GM12864 (cell line): ENCODE measurements around the gene C11orf58.

Experiments
- DNase-seq: peaks from one replicate; pipeline ENCODE4 v3.0.0-alpha.2; 2011; ENCODE audit warnings: low read depth
- H3K4me3 ChIP-seq: 2 replicates; pipeline ENCODE4 v1.5.1; 2011; ENCODE audit warnings: mild to moderate bottlenecking, low read depth, low read length, control low read depth
- TF ChIP-seq, protein P1 (sequence below): IDR thresholded peaks from 2 replicates; pipeline ENCODE4 v1.5.1; 2011; ENCODE audit warnings: low read depth, mild to moderate bottlenecking, moderate library complexity, low read length, control low read depth, inconsistent platforms; ENCODE audit errors: missing control alignments

C11orf58 gene

DNA sequence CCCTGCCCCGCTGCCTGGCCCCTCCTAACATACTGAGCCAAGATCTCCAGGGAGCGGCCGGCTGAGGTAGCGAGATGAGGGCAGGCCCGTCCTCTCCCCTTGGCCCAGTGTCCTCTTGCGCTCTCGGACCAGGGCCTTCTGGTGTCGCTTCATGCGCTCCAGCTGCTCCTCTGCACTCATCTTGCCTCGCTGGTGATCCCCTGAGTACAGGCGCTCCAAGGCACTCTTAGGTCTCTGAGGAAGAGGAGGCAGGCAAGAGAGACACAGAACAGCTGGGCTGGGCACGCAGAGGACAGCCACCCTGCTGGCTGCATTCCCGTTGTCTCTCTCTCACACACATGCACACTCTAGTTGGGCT, 50.6 kb downstream of the C11orf58 start:
- H3K4me3 ChIP-seq: no peak overlapping the region
- DNase-seq: no peak

DNA sequence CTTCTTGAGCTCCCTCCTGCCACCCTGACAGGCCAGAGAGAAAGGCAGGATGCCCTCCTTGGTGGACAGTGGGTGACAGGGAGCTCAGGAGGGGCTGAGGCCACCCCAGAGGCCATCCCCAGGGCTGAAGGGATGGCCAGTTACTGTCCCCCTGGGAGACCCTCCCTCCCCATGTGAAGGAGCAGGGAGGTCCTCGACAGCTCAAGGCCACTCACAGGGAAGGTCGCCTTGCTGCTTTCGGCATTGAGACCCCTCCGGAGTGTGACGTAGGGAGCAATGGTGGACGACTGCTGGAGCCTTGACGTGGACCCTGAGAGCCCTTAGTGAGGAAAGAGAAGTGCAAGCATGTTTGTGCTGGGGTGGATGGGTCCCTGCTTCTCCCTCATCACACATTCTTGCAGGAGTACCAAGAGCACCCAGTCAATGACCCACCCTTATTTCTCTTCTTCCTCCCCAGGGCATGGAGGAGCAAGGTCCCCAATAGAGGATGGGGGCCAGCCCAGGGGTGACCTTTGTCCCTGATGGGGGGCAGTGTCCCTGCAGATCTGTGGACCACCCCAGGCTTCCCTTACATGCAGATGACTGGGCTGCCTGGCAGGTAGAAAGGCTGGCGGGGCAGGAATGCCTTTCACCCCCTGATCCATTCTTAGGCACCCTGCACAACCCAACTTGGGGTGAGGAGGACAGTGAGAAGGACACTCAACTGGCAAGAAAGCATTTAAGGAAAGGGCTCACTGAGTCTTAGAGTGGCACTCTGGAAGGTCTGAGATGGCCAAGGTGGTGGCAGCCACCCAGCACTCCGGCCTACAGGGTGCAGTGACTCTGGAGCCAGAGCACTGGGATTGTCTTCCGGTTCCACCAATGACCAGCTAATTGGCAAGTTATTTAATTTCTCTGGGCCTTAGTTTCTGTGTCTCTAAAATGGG, 51.4 kb downstream of the C11orf58 start:
- no peak for DNase-seq
- H3K4me3 ChIP-seq: no peak overlapping the region
- TF ChIP-seq, protein P1, sequence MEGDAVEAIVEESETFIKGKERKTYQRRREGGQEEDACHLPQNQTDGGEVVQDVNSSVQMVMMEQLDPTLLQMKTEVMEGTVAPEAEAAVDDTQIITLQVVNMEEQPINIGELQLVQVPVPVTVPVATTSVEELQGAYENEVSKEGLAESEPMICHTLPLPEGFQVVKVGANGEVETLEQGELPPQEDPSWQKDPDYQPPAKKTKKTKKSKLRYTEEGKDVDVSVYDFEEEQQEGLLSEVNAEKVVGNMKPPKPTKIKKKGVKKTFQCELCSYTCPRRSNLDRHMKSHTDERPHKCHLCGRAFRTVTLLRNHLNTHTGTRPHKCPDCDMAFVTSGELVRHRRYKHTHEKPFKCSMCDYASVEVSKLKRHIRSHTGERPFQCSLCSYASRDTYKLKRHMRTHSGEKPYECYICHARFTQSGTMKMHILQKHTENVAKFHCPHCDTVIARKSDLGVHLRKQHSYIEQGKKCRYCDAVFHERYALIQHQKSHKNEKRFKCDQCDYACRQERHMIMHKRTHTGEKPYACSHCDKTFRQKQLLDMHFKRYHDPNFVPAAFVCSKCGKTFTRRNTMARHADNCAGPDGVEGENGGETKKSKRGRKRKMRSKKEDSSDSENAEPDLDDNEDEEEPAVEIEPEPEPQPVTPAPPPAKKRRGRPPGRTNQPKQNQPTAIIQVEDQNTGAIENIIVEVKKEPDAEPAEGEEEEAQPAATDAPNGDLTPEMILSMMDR: no peak

More for the DNA sequence above, 50.6 kb downstream of the C11orf58 start:
- TF ChIP-seq, protein P1: no peak

DNA sequence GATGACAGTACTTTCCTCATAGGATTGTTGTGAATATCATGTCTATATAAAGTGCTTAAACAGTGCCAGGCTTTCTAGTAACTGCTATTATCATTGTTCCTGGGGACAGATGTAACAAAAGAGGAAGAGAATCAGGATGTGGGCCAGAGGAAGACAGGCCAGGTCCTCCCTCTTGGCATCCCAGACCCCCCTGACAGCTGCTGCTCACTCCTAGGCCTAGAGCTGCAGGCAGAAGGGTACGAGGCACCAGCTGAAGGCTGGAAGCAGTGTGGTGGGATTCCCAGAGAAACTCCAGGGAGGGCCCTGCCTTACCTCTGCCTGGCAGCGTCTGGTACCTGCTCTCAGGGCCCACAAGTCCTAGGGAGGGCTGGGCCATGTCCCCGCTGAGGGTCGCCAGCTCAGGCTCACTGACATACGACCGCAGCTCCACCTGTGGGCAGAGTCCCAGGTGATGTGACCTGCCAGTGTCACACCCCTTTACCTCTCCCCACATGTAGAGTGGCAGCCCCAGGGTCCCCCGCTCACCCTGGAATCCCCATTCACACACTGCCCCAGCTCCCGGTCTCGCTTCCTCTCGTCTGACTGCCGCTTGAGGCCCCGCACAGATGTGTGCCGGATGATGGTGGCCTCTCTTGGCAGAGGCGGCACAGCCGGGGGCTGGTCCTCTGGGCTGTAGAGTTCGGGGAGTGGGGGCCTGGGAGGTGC, 52.2 kb downstream of the C11orf58 start:
- H3K4me3 ChIP-seq: no peak overlapping the region
- TF ChIP-seq, protein P1: no peak
- no peak for DNase-seq

DNA sequence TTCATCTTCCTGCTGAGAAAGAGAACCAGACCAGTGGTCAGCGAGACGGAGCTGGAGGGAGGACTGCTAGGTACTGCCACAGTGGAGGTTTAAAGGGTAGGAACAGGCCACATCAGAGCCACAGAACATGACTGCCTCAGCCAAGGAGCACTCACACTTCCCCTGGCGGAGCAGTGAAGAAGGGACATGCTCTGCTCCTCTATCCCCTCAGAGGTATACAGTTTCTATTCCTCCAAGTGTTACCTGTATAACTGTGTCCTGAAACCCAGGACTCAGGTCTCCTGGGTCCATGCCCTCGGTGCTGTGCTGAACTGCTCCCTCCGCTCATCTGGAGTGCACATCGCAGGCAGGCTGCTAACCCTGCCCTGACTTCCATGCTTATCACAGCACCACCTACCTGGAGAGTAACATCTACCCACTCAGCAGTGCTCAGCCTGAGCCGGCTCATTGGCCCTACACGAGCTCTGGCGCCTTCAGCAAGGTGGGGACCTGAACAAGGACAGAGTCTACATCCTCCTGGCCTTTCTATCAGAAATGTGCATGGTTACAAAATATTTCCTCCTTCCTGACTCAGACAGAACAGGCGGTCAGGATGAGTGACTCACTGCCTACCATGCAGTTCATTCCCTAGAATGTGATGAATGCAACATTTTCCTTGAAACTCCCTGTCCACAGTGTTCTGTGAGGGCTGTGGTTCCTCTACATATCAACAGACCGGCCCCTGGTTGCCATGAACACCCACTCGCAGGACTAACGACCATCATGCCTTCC, 52.9 kb downstream of the C11orf58 start:
- H3K4me3 ChIP-seq: no peak overlapping the region
- TF ChIP-seq, protein P1: no peak

DNA sequence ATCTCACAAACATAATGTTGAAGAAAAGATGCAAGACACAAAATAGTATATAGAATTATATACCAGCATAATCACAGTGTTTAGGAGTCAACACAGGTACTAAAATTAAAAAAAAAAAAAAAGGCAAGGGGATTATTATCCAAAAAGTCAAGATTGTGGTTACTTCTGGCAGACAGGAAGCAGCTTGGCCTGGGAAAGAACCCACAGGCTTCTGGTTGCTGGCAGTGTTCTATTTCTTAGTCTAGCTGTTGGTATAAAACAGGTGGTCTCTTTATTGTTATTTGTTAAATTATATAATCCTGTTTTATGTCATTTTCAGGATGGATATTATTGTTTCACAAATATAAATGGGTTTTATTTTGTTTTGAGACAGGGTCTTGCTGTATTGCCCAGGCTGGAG, 54.0 kb downstream of the C11orf58 start:
- H3K4me3 ChIP-seq: no peak overlapping the region
- no peak for DNase-seq
- TF ChIP-seq, protein P1: no peak

More for the DNA sequence above, 52.9 kb downstream of the C11orf58 start:
- no peak for DNase-seq

DNA sequence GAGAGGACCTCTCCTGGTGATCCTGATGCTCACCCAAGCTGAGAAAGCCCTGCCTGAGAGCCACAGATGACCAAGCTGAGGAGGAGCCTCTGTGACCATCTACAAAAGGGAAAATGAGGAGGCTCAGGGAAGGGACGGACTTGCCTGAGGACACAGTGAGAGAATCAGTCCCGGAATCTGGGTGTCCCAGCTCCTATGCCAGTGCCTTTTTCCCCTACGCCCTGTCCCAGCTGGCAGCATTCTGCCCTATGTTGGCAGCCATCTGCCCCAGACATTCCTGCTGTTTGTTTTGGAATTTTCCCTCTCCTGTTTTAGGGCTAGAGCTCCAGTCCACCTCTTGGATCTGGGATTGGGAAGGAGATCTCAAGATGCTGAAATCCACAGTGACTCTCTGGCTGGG, 54.6 kb downstream of the C11orf58 start:
- TF ChIP-seq, protein P1: no peak
- H3K4me3 ChIP-seq: no peak overlapping the region
- DNase-seq: no peak
